ENCODE results near the gene LIPG. TPM values are rescaled to one million over a fixed set of nuclear protein-coding genes. Genes with fewer than 3 reads are reported as not detected.

Gene LIPG
- polyA plus RNA-seq, 1 donor = 32.9 TPM

DNA sequence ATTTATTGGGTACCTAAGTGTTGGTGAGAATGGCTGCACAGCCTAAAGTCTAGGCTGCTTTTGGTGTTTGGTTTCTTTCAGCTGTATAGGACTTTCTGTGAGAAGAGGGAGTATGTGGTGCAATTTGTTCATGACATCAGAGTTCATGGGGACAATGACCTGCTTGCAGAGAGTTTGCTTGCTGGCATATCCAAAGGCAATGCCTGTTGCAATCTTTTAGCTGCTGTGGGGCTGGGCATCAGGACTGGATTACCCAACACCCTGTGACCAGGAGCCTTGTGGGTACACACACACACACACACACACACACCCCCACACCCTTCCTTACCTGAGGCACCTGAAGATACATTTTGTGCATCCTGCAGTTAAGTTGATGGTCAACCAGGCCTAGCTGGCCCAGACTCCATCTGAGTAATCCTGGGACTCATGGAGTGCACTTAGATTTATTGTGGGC, 68.4 kb downstream of the LIPG start:
- H3K4me3 ChIP-seq (ENCODE audit: low read length) = no peak overlapping the region
- DNase-seq = peak; percentile 95 to 97
- H3K4me1 ChIP-seq (ENCODE audit: control insufficient read depth, insufficient read depth, low read length) = peaks cover 34% of the 10 kb centered on the region
- H3K27me3 ChIP-seq (ENCODE audit: control insufficient read depth, insufficient read depth, low read length) = no peaks in the 10 kb centered on the region
- H3K36me3 ChIP-seq (ENCODE audit: control insufficient read depth, insufficient read depth, low read length) = no peaks in the 10 kb centered on the region
- no peaks in the 10 kb centered on the region for H3K9me3 ChIP-seq (ENCODE audit: control insufficient read depth, low read depth, low read length)
- H3K27ac ChIP-seq (ENCODE audit: low read length) = peak overlapping the region; percentile 77

DNA sequence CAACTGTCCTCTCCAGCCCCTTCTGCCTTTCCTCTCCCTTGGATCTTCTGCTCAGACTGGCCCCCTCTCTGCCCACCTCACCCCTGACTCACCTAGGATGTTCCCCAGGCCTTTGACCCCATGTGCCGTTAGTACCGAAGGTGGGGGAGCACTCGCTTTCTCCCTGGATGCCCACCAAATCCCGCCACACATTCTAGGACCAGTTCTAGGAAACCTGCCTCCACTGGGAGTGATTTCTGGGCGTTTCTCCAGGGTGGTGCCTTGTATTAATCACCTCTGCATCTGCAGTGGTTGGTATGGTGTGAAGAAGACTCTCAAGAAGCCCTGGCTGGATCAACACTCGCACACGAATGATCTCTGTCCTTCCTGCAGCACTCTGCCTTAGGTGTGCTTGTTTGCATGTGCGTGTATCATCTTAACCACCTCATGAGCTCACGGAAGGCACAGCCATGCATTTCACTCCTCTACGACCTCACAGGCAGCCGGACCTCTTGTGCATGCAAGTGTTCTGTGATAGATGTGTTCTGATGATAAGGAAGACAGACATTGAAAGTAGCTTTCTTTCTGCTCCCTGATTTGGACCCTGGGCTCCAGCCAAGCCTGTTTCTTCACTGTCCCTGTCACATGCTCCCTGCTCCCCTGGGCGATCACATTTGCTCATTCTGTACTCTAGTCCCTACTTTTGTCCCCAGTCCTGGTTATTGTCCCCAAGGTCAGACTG, 69.4 kb downstream of the LIPG start:
- Histone ChIP-seq H3K4me3 (ENCODE audit: low read length) (no peak overlapping the region), H3K36me3 (ENCODE audit: control insufficient read depth, insufficient read depth, low read length) (no peaks in the 10 kb centered on the region), H3K27me3 (ENCODE audit: control insufficient read depth, insufficient read depth, low read length) (no peaks in the 10 kb centered on the region), H3K4me1 (ENCODE audit: control insufficient read depth, insufficient read depth, low read length) (peaks cover 34% of the 10 kb centered on the region), H3K9me3 (ENCODE audit: control insufficient read depth, low read depth, low read length) (no peaks in the 10 kb centered on the region), H3K27ac (ENCODE audit: low read length) (peak overlapping the region; percentile 77)
- no CpG with 5 or more reads among the region's 12 CpGs for WGBS (ENCODE audit: insufficient coverage, low lambda C conversion rate)
- DNase-seq = no peak

DNA sequence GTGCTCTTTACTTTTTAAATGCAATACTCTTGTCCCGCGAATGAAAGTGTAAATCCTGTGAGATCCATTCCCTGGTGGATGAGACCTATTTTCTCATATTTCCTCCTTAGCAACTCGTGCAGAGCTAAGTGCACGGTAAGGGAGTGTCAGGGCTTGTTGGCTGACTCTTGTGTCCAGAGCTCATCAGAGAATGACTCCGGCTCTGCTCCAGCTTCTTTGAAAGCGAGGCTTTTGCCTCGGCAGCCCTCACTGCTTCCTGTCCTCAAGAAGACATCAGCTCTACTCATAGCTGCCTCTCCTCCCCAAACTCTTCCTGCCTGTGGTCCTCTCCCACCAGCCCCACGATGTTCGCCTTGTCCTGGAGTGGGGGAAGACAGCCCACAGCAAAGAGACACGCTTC, 70.7 kb downstream of the LIPG start:
- Histone ChIP-seq H3K27ac (ENCODE audit: low read length) (no peak overlapping the region), H3K36me3 (ENCODE audit: control insufficient read depth, insufficient read depth, low read length) (no peaks in the 10 kb centered on the region), H3K27me3 (ENCODE audit: control insufficient read depth, insufficient read depth, low read length) (no peaks in the 10 kb centered on the region), H3K9me3 (ENCODE audit: control insufficient read depth, low read depth, low read length) (no peaks in the 10 kb centered on the region), H3K4me1 (ENCODE audit: control insufficient read depth, insufficient read depth, low read length) (peaks cover 32% of the 10 kb centered on the region), H3K4me3 (ENCODE audit: low read length) (no peak overlapping the region)
- 100% methylated on average over 1 of the region's 10 CpGs for WGBS (ENCODE audit: insufficient coverage, low lambda C conversion rate)
- no peak for DNase-seq

DNA sequence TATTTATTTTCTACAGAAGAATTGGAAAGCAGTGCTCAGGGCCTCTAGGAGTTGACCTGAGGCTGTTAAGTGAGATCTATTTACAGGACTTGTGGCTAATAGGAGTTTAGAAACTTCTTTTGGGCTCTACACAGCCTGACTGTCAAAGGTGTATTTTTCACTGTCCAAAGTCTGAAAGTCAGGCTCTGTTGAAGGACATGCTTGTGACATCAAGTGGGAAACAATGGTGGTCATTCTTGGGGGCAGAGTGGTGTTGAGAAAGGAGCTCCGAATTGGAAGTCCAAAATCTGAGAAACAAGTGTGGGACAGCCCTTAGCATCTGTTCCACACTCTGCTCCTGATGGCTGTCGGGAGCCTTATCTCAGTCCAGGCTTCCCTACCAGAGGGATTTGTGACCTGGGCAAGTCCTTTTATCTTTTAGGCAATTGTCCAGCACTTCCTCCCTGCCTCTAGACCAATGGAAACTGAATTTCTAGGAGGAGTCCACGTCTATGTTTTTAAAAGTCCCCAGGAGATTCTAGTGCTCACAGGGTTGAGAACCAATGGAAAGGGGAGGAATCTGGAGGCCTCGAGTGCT, 76.4 kb downstream of the LIPG start:
- no peak for DNase-seq

DNA sequence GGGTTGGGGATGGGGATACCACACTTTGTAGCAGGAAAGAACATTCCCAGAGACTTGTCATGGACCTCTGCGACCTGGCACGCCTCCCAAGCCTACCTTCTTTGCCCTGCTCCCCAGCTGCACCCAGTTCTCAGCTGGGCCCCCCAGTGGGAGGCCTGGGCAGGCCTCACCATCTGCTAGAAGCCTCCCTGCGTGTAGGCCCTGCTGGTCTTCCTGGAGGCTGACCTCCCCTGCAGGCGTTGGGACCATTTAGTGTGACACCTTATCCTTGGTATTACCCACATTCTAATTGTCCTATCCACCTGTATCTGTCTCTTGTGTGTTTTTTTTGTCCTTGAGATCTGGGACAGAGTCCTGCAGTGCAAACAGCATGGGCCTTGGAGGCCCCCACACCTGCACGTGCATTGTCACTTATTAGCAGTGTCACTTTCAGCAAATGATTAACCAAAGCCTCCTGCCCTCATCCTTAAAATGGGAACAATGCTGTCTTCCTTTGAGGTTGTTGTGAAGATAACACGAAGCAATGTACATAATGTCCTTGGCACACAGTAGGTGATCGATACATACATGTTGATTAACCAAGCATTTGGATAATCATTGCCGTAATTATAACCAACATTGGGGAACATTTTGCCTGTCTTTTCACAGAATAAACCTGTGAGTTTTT, 77.2 kb downstream of the LIPG start:
- no peaks in the 10 kb centered on the region for H3K27me3 ChIP-seq (ENCODE audit: control insufficient read depth, insufficient read depth, low read length)
- no peak overlapping the region for H3K4me3 ChIP-seq (ENCODE audit: low read length)
- no CpG with 5 or more reads among the region's 8 CpGs for WGBS (ENCODE audit: insufficient coverage, low lambda C conversion rate)
- H3K27ac ChIP-seq (ENCODE audit: low read length) = peak overlapping the region; percentile 18
- peak; percentile 43 to 75 for DNase-seq
- peaks cover 24% of the 10 kb centered on the region for H3K4me1 ChIP-seq (ENCODE audit: control insufficient read depth, insufficient read depth, low read length)
- H3K36me3 ChIP-seq (ENCODE audit: control insufficient read depth, insufficient read depth, low read length) = no peaks in the 10 kb centered on the region
- no peaks in the 10 kb centered on the region for H3K9me3 ChIP-seq (ENCODE audit: control insufficient read depth, low read depth, low read length)

More for the DNA sequence above, 76.4 kb downstream of the LIPG start:
- Histone ChIP-seq H3K4me1 (ENCODE audit: control insufficient read depth, insufficient read depth, low read length) (peaks cover 24% of the 10 kb centered on the region), H3K36me3 (ENCODE audit: control insufficient read depth, insufficient read depth, low read length) (no peaks in the 10 kb centered on the region), H3K27ac (ENCODE audit: low read length) (no peak overlapping the region), H3K27me3 (ENCODE audit: control insufficient read depth, insufficient read depth, low read length) (no peaks in the 10 kb centered on the region), H3K4me3 (ENCODE audit: low read length) (no peak overlapping the region), H3K9me3 (ENCODE audit: control insufficient read depth, low read depth, low read length) (no peaks in the 10 kb centered on the region)
- WGBS (ENCODE audit: insufficient coverage, low lambda C conversion rate) = 83% methylated on average over 1 of the region's 4 CpGs

DNA sequence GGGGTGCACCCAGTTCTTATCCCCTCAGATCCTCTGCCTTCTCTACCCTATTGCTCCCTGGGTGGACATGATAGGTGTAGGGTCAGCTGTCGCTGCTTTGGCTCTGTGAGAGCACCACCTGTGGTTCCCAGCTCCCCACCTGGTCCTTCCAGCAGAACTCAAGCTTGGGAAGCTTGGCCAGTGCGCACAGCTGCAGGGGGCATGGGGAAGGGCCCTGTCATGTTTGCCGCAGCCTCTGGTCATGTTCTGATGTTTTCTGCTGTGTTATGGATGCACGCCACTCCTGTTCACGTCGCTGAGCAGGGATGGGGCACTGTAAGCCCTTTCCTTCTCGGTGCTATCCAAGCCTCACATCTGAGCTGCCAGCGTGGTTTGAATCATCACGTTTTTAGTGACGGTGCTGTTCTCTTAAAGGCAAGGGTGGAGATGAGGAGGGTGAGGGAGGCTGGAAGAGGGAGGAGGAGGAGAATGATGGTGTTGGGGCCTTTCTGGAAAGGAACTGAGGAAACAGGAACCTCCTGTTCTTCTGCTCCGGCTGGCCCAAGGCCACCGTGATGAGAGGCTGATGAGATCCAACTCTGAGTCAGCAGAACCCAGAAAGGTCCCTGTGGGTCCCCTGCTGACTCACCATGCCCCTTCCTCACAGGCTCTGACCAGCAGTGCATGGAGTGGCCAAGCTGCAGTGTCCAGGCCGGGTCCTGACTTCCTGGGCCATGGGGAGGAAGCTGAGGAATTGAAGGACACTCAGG, 78.0 kb downstream of the LIPG start:
- no peak for DNase-seq
- H3K27ac ChIP-seq (ENCODE audit: low read length) = no peak overlapping the region
- H3K36me3 ChIP-seq (ENCODE audit: control insufficient read depth, insufficient read depth, low read length) = no peaks in the 10 kb centered on the region
- H3K4me3 ChIP-seq (ENCODE audit: low read length) = no peak overlapping the region
- H3K4me1 ChIP-seq (ENCODE audit: control insufficient read depth, insufficient read depth, low read length) = peaks cover 24% of the 10 kb centered on the region
- WGBS (ENCODE audit: insufficient coverage, low lambda C conversion rate) = 80% methylated on average over 1 of the region's 13 CpGs
- H3K27me3 ChIP-seq (ENCODE audit: control insufficient read depth, insufficient read depth, low read length) = no peaks in the 10 kb centered on the region
- H3K9me3 ChIP-seq (ENCODE audit: control insufficient read depth, low read depth, low read length) = no peaks in the 10 kb centered on the region

DNA sequence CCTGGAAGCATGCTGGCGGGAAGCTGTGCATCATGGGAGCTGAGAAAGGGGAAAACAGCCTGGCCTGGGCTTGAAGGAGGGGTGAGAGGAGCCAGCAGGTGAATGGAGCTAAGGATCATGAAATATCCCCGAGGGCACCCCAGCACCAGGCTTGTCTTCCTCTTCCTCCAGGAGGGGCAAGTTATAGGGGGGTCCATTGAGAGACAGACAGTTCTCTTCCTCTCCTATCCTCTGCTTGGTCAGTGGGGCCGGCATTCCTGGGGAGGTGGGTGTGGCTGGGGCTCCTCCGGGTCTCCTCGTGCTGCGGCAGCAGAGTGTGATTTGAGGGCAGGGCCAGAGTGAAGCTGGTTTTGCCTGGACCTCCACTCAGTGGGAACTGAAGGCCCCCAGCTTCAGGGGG, 78.9 kb downstream of the LIPG start:
- Histone ChIP-seq H3K27me3 (ENCODE audit: control insufficient read depth, insufficient read depth, low read length) (no peaks in the 10 kb centered on the region), H3K4me1 (ENCODE audit: control insufficient read depth, insufficient read depth, low read length) (peaks cover 24% of the 10 kb centered on the region), H3K36me3 (ENCODE audit: control insufficient read depth, insufficient read depth, low read length) (no peaks in the 10 kb centered on the region), H3K9me3 (ENCODE audit: control insufficient read depth, low read depth, low read length) (no peaks in the 10 kb centered on the region), H3K4me3 (ENCODE audit: low read length) (no peak overlapping the region), H3K27ac (ENCODE audit: low read length) (no peak overlapping the region)
- no peak for DNase-seq
- WGBS (ENCODE audit: insufficient coverage, low lambda C conversion rate) = no CpG with 5 or more reads among the region's 6 CpGs

DNA sequence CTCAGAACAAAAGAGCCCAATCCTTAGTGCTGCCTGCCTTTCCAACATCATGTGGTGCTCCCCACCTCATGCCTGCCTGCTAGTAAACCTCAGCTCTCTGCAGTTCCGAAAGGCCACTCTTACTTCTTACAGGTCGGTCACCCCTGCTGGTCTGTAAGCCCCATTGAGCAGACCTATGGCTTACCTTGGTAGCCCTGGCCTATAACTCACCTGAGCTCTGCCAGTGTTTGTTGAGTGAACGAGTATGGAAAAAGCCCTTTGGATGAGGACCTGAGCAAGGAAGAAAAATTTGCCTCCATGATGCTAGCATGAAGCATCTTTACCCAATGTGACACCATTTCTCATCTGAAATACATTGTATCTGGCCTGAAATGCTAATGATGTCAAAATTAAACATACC, 83.3 kb downstream of the LIPG start:
- no peak overlapping the region for H3K27ac ChIP-seq (ENCODE audit: low read length)
- H3K27me3 ChIP-seq (ENCODE audit: control insufficient read depth, insufficient read depth, low read length) = no peaks in the 10 kb centered on the region
- no peaks in the 10 kb centered on the region for H3K9me3 ChIP-seq (ENCODE audit: control insufficient read depth, low read depth, low read length)
- WGBS (ENCODE audit: insufficient coverage, low lambda C conversion rate) = no CpG with 5 or more reads among the region's 3 CpGs
- no peak for DNase-seq
- H3K36me3 ChIP-seq (ENCODE audit: control insufficient read depth, insufficient read depth, low read length) = no peaks in the 10 kb centered on the region
- H3K4me1 ChIP-seq (ENCODE audit: control insufficient read depth, insufficient read depth, low read length) = peaks cover 24% of the 10 kb centered on the region
- H3K4me3 ChIP-seq (ENCODE audit: low read length) = no peak overlapping the region

DNA sequence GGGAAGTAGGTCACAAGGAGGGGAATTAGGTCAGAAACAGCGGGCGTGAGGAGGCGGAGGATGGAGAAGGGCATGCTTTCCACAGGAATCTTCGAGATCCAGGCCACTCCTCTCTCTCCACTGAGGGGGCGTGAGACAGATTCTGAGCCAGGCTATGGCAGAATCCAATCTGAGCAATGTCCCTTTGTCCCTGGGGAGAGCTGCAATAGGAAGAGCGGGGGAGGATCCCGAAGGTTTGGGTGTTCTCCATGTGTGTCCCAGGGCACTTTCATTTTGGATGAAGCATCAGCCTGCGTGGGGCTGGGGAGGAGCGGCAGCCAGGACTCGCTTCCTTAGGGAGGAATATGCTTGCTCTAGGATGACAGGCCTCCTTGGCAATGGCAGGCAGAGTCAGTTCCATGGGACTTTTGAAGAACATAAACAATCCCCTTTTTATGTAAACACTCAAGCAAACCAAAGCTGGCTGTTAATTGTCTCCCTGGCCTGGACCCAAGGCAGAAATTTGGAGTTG, 84.0 kb downstream of the LIPG start:
- Histone ChIP-seq H3K27ac (ENCODE audit: low read length) (no peak overlapping the region), H3K27me3 (ENCODE audit: control insufficient read depth, insufficient read depth, low read length) (no peaks in the 10 kb centered on the region), H3K4me1 (ENCODE audit: control insufficient read depth, insufficient read depth, low read length) (peaks cover 19% of the 10 kb centered on the region), H3K4me3 (ENCODE audit: low read length) (no peak overlapping the region), H3K36me3 (ENCODE audit: control insufficient read depth, insufficient read depth, low read length) (no peaks in the 10 kb centered on the region), H3K9me3 (ENCODE audit: control insufficient read depth, low read depth, low read length) (no peaks in the 10 kb centered on the region)
- DNase-seq = no peak
- no CpG with 5 or more reads among the region's 10 CpGs for WGBS (ENCODE audit: insufficient coverage, low lambda C conversion rate)

DNA sequence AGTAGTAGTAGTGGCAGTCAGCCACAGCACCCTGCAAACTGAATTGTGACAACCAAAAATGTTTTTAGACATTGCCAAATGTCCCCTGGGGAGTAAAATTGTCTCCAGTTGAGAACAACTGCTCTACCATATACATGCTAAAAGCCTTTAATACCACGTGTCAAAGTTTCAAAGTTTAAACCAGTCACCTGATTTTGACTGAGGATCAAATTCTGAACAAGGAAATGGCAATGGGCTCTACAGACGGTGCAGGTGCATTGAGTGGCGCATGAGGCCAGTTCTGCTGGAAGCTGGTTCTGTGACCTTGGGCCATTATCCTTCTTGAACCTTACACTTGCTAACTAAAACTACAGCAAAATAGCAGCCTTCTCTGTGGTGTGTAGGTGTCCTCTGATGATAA, 85.0 kb downstream of the LIPG start:
- Histone ChIP-seq H3K9me3 (ENCODE audit: control insufficient read depth, low read depth, low read length) (no peaks in the 10 kb centered on the region), H3K36me3 (ENCODE audit: control insufficient read depth, insufficient read depth, low read length) (no peaks in the 10 kb centered on the region), H3K4me3 (ENCODE audit: low read length) (no peak overlapping the region), H3K4me1 (ENCODE audit: control insufficient read depth, insufficient read depth, low read length) (peaks cover 16% of the 10 kb centered on the region), H3K27me3 (ENCODE audit: control insufficient read depth, insufficient read depth, low read length) (no peaks in the 10 kb centered on the region), H3K27ac (ENCODE audit: low read length) (peak overlapping the region; percentile 6)
- no CpG with 5 or more reads among the region's 3 CpGs for WGBS (ENCODE audit: insufficient coverage, low lambda C conversion rate)
- DNase-seq = peak; percentile 63 to 82

Data from large intestine (tissue), 3 donors.